ENCODE measurements around the gene MINDY4.
A peak's percentile ranks its signal among the peaks of the same experiment; 100 is the strongest.

MINDY4 gene

DNA sequence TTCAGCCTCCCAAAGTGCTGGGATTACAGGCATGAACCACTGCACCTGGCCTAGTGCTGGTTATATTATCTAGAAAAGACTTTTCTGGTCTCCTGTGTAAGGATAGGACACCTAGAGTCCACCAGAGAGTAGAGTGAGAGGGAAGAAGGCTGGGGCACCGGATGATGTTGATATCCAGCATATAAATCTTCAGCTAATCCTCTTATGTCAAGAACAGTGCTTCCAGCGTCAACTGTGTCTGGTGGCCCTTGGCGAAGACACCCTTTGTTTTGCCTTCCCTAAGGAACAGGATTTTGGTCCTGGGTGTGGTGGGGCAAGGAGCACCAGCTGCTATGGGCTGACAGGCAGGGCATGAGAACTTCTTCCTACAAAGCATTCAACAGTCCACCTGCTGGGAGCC is 35.6 kb upstream of the MINDY4 start:
- Mint-ChIP-seq H3K9me3 (no peaks in the 10 kb centered on the region), H3K4me3 (no peak overlapping the region), H3K36me3 (no peaks in the 10 kb centered on the region), H3K4me1 (peaks cover 32% of the 10 kb centered on the region), H3K27ac (no peak overlapping the region)
- DNase-seq (ENCODE audit: low spot score in 2 of 2) (no peak), ATAC-seq (no peak)

GRCh38 chr7:30736291-30736690 is 34.9 kb upstream of the MINDY4 start:
- no peaks in the 10 kb centered on the region for H3K36me3 Mint-ChIP-seq
- DNase-seq (ENCODE audit: low spot score in 2 of 2): no peak
- peaks cover 32% of the 10 kb centered on the region for H3K4me1 Mint-ChIP-seq
- no peak overlapping the region for H3K27ac Mint-ChIP-seq
- ATAC-seq: no peak
- H3K9me3 Mint-ChIP-seq: no peaks in the 10 kb centered on the region
- H3K4me3 Mint-ChIP-seq: no peak overlapping the region

DNA sequence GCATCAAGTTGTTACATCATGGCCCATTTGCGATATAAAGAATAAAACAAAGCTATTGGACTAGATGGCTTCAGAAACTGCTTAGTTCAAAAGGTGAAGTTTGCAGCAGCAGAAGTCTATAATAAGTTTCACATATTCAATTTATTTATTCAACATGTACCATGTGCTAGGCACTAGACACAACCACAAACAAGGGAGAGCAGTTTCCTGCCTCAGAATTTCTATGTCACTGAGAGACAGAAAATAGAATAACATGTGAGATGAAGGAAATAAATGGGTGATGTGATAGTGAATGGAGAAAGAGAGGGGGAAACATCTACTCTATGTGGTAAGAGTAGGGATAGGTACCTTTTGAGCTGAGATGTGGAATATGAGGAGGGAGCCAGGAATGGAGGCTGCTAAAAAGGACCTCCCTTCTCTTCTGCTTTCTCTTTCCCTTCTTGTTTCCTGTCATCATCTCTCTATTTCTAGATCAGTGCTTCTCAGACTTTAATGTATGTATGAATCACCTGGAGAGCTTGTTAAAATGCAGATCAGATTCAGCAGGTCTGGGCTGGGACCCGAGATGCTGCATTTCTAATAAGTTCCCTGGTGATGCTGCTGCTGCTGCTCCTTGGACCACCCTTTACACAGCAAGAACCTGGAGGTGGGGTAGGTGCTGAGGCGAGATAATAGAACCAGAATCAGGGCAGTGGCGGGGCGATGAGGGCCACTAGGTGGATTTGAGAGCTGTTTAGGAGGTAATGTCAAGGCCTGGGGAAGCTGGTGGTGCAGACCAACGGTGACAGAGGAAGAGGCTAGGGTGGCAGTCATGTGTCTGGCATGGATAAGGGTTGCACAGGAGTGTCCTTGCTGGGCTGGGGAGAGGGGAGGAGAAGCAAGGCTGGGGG is 32.9 kb upstream of the MINDY4 start:
- Mint-ChIP-seq H3K27ac (peak overlapping the region; percentile 91), H3K9me3 (no peaks in the 10 kb centered on the region), H3K36me3 (no peaks in the 10 kb centered on the region), H3K4me3 (peak overlapping the region; percentile 44), H3K4me1 (peaks cover 25% of the 10 kb centered on the region)
- peak; percentile 75 for ATAC-seq
- DNase-seq (ENCODE audit: low spot score in 2 of 2): no peak

DNA sequence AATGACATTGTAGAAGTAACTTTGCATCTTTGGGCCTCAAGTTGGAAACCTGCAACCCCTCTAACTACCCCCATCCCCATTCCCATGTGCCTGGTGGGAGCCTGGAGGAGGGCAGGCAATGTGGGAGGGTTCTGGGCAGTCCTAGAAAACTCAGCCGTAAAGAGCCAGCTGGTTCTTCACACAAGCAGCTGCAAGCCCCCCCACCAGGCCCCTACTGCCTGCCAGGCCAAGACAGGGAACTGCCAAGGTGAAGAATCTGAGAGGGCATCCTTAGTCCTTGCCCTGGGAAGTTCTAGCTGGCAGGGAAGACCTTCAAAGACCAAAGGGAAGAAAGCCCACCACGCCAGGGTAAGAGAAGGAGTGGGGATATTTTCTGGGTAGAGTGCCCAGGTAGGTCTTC is 31.5 kb upstream of the MINDY4 start:
- DNase-seq (ENCODE audit: low spot score in 2 of 2): no peak
- no peaks in the 10 kb centered on the region for H3K9me3 Mint-ChIP-seq
- H3K27ac Mint-ChIP-seq: no peak overlapping the region
- H3K4me3 Mint-ChIP-seq: no peak overlapping the region
- no peaks in the 10 kb centered on the region for H3K36me3 Mint-ChIP-seq
- H3K4me1 Mint-ChIP-seq: peaks cover 39% of the 10 kb centered on the region
- ATAC-seq: no peak

GRCh38 chr7:30740417-30741181 is 30.6 kb upstream of the MINDY4 start:
- ATAC-seq (peak; percentile 51), DNase-seq (ENCODE audit: low spot score in 2 of 2) (peak; percentile 71 to 87)
- H3K9me3 Mint-ChIP-seq: no peaks in the 10 kb centered on the region
- H3K27ac Mint-ChIP-seq: no peak overlapping the region
- H3K4me3 Mint-ChIP-seq: no peak overlapping the region
- peaks cover 39% of the 10 kb centered on the region for H3K4me1 Mint-ChIP-seq
- no peaks in the 10 kb centered on the region for H3K36me3 Mint-ChIP-seq

- H3K36me3 Mint-ChIP-seq: no peaks in the 10 kb centered on the region
- H3K9me3 Mint-ChIP-seq: no peaks in the 10 kb centered on the region
- no peak overlapping the region for H3K27ac Mint-ChIP-seq
- H3K4me3 Mint-ChIP-seq: no peak overlapping the region
- ATAC-seq (no peak), DNase-seq (ENCODE audit: low spot score in 2 of 2) (no peak)
- peaks cover 39% of the 10 kb centered on the region for H3K4me1 Mint-ChIP-seq
These were observed 29.9 kb upstream of the MINDY4 start for GRCh38 chr7:30741289-30741688.

DNA sequence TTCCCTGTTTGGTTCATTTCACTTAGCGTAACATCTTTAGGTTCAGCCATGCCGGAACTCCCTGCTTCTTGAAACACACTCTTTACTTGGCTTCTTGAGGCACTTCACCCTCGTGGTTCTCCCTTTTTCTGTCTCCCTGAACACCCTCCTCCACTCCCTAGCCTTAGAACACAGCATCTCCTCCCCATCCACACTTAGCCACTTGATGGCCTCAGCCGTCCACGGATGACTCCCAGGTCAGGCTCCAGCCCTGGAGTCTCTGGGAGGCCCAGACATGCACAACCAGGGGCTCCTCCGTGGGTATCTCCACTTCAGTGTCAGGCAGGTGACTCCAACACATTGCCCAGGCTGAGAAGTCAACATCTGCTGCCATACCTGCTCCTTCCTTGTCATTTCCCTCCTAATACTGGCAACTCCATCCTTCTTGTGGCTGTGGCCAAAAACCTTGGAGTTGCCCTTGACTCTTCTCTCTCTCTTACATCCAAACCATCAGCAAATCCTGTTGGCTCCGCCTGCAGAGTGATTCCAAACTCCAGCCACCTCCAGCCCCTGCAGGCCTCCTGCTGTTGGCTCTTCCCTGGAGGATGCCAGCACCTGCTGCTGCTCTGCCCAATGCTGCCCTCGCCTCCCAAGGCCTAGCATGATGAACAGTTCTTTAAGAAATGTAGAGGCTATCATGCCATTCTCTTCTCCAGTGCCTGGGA is 27.7 kb upstream of the MINDY4 start:
- Mint-ChIP-seq H3K9me3 (no peaks in the 10 kb centered on the region), H3K4me3 (no peak overlapping the region), H3K36me3 (no peaks in the 10 kb centered on the region), H3K4me1 (peaks cover 24% of the 10 kb centered on the region), H3K27ac (peak overlapping the region; percentile 85)
- ATAC-seq (no peak), DNase-seq (ENCODE audit: low spot score in 2 of 2) (no peak)

- H3K27ac Mint-ChIP-seq: peak overlapping the region; percentile 85
- no peaks in the 10 kb centered on the region for H3K9me3 Mint-ChIP-seq
- H3K4me1 Mint-ChIP-seq: peaks cover 18% of the 10 kb centered on the region
- DNase-seq (ENCODE audit: low spot score in 2 of 2) (no peak), ATAC-seq (peak; percentile 79)
- H3K36me3 Mint-ChIP-seq: no peaks in the 10 kb centered on the region
- H3K4me3 Mint-ChIP-seq: no peak overlapping the region
These were observed 27.2 kb upstream of the MINDY4 start for GRCh38 chr7:30744075-30744417.

- H3K4me3 Mint-ChIP-seq: no peak overlapping the region
- H3K27ac Mint-ChIP-seq: no peak overlapping the region
- peaks cover 16% of the 10 kb centered on the region for H3K4me1 Mint-ChIP-seq
- DNase-seq (ENCODE audit: low spot score in 2 of 2) (no peak), ATAC-seq (no peak)
- no peaks in the 10 kb centered on the region for H3K36me3 Mint-ChIP-seq
- no peaks in the 10 kb centered on the region for H3K9me3 Mint-ChIP-seq
These were observed 25.8 kb upstream of the MINDY4 start for GRCh38 chr7:30745261-30745941.

DNA sequence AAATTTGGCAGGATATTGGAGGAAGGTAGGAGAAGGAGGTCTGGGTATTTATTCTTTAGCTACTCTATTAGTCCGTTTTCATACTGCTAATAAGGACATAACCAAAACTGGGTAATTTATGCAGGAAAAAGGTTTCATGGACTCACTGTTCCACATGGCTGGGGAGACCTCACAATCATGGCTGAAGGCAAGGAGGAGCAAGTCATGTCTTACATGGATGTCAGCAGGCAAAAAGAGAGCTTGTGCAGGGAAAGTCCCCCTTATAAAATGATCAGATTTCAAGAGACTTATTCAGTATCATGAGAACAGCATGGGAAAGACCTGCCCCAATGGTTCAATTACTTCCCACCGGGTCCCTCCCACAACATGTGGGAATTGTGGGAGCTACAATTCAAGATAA is 21.2 kb upstream of the MINDY4 start:
- no peaks in the 10 kb centered on the region for H3K4me1 Mint-ChIP-seq
- H3K9me3 Mint-ChIP-seq: no peaks in the 10 kb centered on the region
- H3K27ac Mint-ChIP-seq: no peak overlapping the region
- no peak overlapping the region for H3K4me3 Mint-ChIP-seq
- H3K36me3 Mint-ChIP-seq: no peaks in the 10 kb centered on the region
- DNase-seq (ENCODE audit: low spot score in 2 of 2) (no peak), ATAC-seq (no peak)

- ATAC-seq: no peak
- Mint-ChIP-seq H3K4me3 (no peak overlapping the region), H3K4me1 (no peaks in the 10 kb centered on the region), H3K27ac (no peak overlapping the region), H3K9me3 (no peaks in the 10 kb centered on the region), H3K36me3 (no peaks in the 10 kb centered on the region)
- no peak for DNase-seq (ENCODE audit: low spot score in 2 of 2)
These were observed 20.2 kb upstream of the MINDY4 start for GRCh38 chr7:30750683-30751650.

- no peak for DNase-seq (ENCODE audit: low spot score in 2 of 2)
- no peak for ATAC-seq
- no peak within 1 kb of the TSS for H3K4me3 Mint-ChIP-seq
- no peaks in the 10 kb centered on the region for H3K36me3 Mint-ChIP-seq
- H3K27ac Mint-ChIP-seq: no peak within 1 kb of the TSS
- H3K4me1 Mint-ChIP-seq: no peaks in the 10 kb centered on the region
- H3K9me3 Mint-ChIP-seq: no peaks in the 10 kb centered on the region
These were observed 19.4 kb upstream of the MINDY4 start, which contains the start of gene INMT for GRCh38 chr7:30751696-30752273. Gene INMT, plus strand, starts transcription at chr7:30752135. Its CDS starts 16 bp downstream, at chr7:30752151.

DNA sequence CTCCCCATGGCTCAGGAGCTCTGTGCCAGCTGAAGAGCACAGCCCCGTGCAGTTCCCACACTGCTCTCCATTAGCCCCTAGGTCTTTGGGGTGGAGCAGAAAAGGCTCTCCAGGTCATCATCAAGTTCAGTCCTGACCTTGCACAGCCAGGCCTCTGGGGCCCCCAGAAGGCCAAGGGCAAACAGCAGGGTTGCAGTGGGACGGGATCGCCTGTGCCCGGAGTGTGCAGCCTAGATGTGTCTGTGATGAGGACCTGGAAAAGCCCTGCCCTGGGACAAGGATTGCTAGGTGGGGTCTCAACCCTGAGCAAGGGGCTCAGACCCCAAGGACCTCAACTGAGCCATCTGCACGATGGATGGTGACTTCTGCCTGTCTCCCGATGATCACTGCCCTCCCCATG is 18.7 kb upstream of the MINDY4 start:
- H3K4me1 Mint-ChIP-seq: no peaks in the 10 kb centered on the region
- H3K9me3 Mint-ChIP-seq: no peaks in the 10 kb centered on the region
- H3K4me3 Mint-ChIP-seq: no peak overlapping the region
- no peak for ATAC-seq
- H3K36me3 Mint-ChIP-seq: no peaks in the 10 kb centered on the region
- no peak overlapping the region for H3K27ac Mint-ChIP-seq
- DNase-seq (ENCODE audit: low spot score in 2 of 2): no peak

DNA sequence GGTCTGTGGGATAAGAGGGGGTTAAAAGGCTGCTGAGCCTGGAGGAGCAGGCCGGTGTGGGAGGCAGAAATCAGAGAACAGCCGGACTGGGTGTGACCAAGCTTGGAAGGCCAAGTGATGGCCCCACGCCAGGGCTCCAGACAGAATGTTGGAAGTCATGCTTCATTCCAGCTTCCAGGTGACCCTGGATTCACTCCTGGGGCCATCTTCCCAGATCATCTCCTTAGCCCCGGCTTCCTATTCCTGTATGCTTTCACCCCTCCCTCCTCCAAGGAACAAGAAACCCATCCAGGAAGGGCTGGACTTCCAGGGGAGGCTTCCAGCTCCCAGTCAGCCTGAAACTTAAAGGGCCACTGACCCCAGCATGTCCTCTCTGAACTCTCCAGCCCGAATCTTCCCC is 18.2 kb upstream of the MINDY4 start:
- no peaks in the 10 kb centered on the region for H3K36me3 Mint-ChIP-seq
- no peak overlapping the region for H3K27ac Mint-ChIP-seq
- H3K4me3 Mint-ChIP-seq: no peak overlapping the region
- no peaks in the 10 kb centered on the region for H3K4me1 Mint-ChIP-seq
- H3K9me3 Mint-ChIP-seq: no peaks in the 10 kb centered on the region
- no peak for DNase-seq (ENCODE audit: low spot score in 2 of 2)
- ATAC-seq: no peak
